Activated T-cell treated with anti-CD3 and anti-CD28 coated beads, Interleukin-2, amount 50 U/mL, for 24 hours (primary cell): ENCODE data around the gene NR6A1.

ENCODE experiments used
- DNase-seq: peaks from one replicate; pipeline ENCODE4 v3.0.0-alpha.2; 2020
- H3K27ac Mint-ChIP-seq: 2 replicates; pipeline ENCODE4 v1.8.0; 2020; ENCODE audit warnings: mild to moderate bottlenecking, mixed read lengths
- H3K27me3 Mint-ChIP-seq: 2 replicates; pipeline ENCODE4 v1.8.0; 2020; ENCODE audit warnings: mixed read lengths
- H3K36me3 Mint-ChIP-seq: 2 replicates; pipeline ENCODE4 v1.8.0; 2020; ENCODE audit warnings: low read depth, mixed read lengths
- H3K4me1 Mint-ChIP-seq: 2 replicates; pipeline ENCODE4 v1.8.0; 2020; ENCODE audit warnings: low read depth, mixed read lengths
- H3K4me3 Mint-ChIP-seq: 2 replicates; pipeline ENCODE4 v1.8.0; 2020; ENCODE audit warnings: mild to moderate bottlenecking, moderate library complexity, mixed read lengths
- H3K9me3 Mint-ChIP-seq: 2 replicates; pipeline ENCODE4 v1.8.0; 2020; ENCODE audit warnings: mixed read lengths

Gene NR6A1

DNA sequence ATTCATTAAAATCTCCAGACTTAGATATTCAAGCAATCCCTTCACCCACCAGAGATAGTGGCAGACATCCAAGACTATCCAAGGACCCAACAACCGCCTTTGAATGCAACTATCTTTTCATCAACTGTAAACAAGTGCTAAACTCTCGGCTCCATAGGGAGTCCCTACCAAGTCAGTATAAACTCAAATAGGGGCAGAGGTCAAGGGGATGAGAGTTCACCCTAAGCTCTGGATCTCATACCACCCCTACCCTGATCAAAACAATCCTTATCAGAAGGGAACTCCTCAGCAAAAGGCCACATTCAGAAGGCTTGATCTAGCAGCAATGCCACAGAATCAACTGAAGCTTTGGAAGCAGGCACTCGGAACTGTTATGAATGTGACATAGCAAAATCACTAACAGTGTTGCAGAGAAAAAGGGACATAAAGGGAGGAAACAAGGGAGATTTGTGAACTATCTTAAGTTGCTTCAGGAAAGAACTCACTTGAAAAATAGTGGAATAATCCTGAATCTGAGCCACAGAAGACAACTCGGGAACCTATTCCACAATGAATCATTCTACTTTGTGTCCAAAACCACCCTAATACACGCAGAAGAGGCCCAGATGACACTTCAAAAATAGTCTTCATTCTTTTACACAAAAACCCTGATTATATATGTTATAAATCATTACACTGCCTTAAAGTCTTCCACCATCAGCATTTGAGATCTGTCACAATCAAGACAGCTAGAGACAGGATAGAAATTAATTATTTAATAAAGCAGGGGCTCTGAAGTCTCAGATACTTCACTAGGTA, 49.8 kb downstream of the NR6A1 start:
- DNase-seq, result no peak
- H3K9me3 Mint-ChIP-seq, result no peaks in the 10 kb centered on the region
- peaks cover 13% of the 10 kb centered on the region for H3K4me1 Mint-ChIP-seq
- no peak overlapping the region for H3K27ac Mint-ChIP-seq
- H3K4me3 Mint-ChIP-seq, result no peak overlapping the region
- no peaks in the 10 kb centered on the region for H3K36me3 Mint-ChIP-seq
- H3K27me3 Mint-ChIP-seq, result peaks cover 30% of the 10 kb centered on the region

DNA sequence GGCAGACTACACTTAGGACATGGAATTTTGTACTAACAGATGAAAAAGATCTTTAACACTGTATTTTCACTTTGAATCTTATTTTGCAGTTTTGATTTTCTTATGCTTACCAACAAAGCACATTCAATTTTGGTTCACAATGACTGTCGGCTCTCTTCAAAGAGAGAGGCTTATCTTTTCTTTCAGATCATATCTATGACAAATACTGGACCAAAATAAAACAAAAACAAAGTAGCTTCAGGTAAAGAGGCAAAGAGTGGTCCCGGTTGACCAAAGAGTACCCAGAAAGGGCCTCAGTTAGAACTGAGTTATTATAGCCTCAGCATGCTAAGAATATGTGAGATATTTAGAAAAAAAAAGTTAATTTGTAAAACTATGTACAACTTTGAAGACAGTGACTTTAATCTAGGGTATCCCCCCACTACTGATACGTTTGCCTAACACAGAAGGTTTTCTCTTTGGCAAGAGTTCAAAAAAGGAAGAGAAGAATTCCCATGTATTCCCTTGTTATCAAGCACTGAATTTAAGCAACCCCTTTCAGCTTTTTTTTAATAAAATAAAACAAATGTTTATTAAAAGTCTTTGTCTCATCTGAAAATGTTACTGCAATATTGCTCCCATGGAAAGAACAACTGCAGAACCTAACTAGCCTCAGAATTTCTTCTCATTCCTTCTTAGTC, 50.5 kb downstream of the NR6A1 start:
- no peak overlapping the region for H3K4me3 Mint-ChIP-seq
- no peaks in the 10 kb centered on the region for H3K36me3 Mint-ChIP-seq
- no peaks in the 10 kb centered on the region for H3K9me3 Mint-ChIP-seq
- DNase-seq, result no peak
- H3K27me3 Mint-ChIP-seq, result peaks cover 27% of the 10 kb centered on the region
- H3K27ac Mint-ChIP-seq, result no peak overlapping the region
- peaks cover 13% of the 10 kb centered on the region for H3K4me1 Mint-ChIP-seq

DNA sequence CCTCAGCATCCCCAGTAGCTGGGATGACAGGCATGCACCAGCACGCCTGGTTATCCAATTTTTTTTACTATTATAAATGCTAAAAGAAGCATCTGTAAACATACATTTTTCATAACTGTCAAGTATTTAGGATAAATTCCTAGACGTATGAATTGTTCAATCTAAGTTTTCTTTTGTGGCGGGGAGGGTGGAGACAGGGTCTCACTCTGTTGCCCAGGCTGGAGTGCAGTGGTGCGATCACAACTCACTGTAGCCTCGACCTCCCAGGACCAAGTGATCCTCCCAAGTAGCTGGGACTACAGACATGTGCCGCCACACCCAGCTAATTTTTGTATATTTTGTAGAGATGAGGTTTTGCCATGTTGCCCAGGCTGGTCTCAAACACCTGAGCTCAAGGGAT, 52.2 kb downstream of the NR6A1 start:
- no peak overlapping the region for H3K4me3 Mint-ChIP-seq
- no peak overlapping the region for H3K27ac Mint-ChIP-seq
- H3K4me1 Mint-ChIP-seq, result peaks cover 12% of the 10 kb centered on the region

DNA sequence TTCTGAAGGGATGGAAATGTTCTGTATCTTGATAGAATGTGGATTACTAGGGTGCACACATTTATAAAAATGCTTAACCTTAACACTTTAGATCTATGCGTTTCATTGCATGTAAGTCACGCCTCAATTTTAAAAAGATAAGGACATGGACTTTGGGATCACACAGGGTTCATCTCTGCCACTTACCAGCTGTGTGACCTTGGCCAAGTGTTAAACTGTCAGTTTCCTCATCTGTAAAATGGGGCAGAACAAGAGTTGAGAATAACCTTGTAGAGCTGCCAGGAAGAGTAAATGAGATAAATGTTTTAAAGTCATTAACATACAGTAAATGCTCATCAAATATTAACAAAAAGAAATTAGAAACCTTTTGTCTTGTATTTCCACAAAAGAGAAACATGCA, 53.5 kb downstream of the NR6A1 start:
- H3K36me3 Mint-ChIP-seq, result no peaks in the 10 kb centered on the region

More for the DNA sequence above, 52.2 kb downstream of the NR6A1 start:
- Mint-ChIP-seq H3K9me3 (no peaks in the 10 kb centered on the region), H3K36me3 (no peaks in the 10 kb centered on the region), H3K27me3 (peaks cover 26% of the 10 kb centered on the region)
- no peak for DNase-seq

DNA sequence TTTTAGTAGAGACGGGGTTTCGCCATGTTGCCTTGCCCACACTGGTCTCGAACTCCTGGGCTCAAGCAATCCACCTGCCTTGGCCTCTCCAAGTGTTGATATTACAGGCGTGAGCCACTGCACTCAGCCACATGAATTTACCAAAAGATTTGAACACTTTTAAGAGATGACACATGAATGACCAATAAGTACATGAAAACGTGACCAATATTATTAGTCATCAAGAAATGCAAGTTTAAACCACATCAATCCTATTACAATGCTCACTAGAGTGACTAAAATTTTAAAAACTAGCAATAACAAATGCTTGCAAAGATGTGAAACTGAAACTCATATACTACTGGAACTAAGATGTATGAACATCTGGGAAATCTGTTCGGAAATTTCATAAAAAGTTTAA, 54.3 kb downstream of the NR6A1 start:
- H3K4me3 Mint-ChIP-seq, result no peak overlapping the region
- no peaks in the 10 kb centered on the region for H3K9me3 Mint-ChIP-seq
- no peak for DNase-seq
- peaks cover 13% of the 10 kb centered on the region for H3K4me1 Mint-ChIP-seq
- H3K36me3 Mint-ChIP-seq, result no peaks in the 10 kb centered on the region
- H3K27me3 Mint-ChIP-seq, result peaks cover 23% of the 10 kb centered on the region
- no peak overlapping the region for H3K27ac Mint-ChIP-seq

More for the DNA sequence above, 53.5 kb downstream of the NR6A1 start:
- no peak overlapping the region for H3K27ac Mint-ChIP-seq
- no peak overlapping the region for H3K4me3 Mint-ChIP-seq
- DNase-seq, result no peak
- H3K9me3 Mint-ChIP-seq, result no peaks in the 10 kb centered on the region
- peaks cover 25% of the 10 kb centered on the region for H3K27me3 Mint-ChIP-seq
- H3K4me1 Mint-ChIP-seq, result peaks cover 12% of the 10 kb centered on the region

DNA sequence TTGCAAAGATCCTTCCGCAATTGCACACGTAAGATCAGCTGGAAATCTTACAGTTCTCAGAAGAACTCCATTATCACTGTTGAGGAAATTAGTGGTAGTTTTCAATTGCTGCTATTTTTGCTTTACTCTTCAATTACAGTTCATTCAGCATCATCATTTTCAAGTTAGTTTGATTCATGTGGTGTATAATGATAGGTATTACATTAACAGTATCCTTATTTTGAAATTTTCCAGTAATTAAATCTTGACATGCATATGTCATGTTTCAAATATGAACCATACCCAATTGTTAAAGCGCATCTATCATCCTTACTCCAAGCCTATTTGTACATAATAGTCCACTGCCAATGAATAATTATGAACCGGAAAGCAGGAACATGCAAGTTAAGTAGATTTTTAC, 60.3 kb downstream of the NR6A1 start:
- DNase-seq, result no peak
- no peak overlapping the region for H3K4me3 Mint-ChIP-seq
- no peak overlapping the region for H3K27ac Mint-ChIP-seq
- H3K27me3 Mint-ChIP-seq, result peaks cover 37% of the 10 kb centered on the region
- peaks cover 1% of the 10 kb centered on the region for H3K4me1 Mint-ChIP-seq
- H3K9me3 Mint-ChIP-seq, result no peaks in the 10 kb centered on the region
- H3K36me3 Mint-ChIP-seq, result no peaks in the 10 kb centered on the region

DNA sequence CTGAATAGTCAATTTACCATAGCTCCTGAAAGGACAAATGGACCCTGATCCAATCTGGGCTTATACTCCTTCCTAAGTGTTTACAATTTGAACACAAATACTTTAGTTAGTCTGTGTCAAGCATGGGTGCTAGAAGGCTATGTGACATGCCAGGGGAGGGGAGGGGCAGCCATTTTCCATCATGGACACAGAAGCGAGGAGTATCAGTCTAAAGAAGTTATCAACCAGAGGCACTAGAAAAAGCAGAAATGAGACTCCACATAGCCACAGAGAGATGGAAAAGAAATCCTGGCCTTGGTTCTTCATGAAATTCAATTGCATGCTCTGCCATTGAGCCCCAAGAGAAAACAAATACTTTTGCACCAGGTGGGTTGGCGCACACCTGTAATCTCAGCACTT, 61.8 kb downstream of the NR6A1 start:
- no peak for DNase-seq
- Mint-ChIP-seq H3K4me3 (no peak overlapping the region), H3K27me3 (peaks cover 34% of the 10 kb centered on the region), H3K4me1 (peaks cover 1% of the 10 kb centered on the region), H3K36me3 (no peaks in the 10 kb centered on the region), H3K9me3 (no peaks in the 10 kb centered on the region), H3K27ac (no peak overlapping the region)

DNA sequence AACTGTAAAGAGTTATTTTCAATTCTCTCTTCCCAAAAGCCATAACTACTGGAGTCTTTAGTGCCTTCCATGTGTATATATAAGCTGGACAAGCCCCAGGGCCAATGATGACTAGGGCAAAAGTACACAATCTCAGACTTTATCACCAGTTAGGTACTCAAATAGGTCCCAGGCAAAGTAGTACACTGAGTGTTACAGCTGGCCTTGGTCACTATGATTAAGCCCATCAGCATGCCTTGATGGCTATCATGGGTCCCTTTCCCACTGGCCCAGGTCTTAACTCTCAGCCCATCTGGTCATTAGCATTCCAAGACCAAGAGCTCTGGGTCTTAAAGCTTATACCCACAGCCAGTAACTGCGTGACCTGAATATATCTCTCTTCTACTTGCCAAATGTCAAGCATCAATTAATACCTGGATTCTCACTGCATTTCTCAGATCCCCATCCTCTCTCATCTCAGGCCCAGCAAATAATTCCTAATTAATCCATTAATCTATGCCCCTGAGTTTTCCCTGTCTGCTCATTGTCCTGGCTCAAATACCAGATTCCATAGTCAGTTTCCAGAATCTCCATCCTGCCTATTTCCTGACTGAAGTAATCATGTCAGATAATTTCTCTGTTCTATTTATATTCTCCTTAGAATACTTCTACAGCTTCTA, 62.3 kb downstream of the NR6A1 start:
- H3K4me3 Mint-ChIP-seq, result no peak overlapping the region
- H3K27me3 Mint-ChIP-seq, result peaks cover 34% of the 10 kb centered on the region
- DNase-seq, result no peak
- H3K4me1 Mint-ChIP-seq, result peaks cover 1% of the 10 kb centered on the region
- no peaks in the 10 kb centered on the region for H3K36me3 Mint-ChIP-seq
- no peak overlapping the region for H3K27ac Mint-ChIP-seq
- H3K9me3 Mint-ChIP-seq, result no peaks in the 10 kb centered on the region

DNA sequence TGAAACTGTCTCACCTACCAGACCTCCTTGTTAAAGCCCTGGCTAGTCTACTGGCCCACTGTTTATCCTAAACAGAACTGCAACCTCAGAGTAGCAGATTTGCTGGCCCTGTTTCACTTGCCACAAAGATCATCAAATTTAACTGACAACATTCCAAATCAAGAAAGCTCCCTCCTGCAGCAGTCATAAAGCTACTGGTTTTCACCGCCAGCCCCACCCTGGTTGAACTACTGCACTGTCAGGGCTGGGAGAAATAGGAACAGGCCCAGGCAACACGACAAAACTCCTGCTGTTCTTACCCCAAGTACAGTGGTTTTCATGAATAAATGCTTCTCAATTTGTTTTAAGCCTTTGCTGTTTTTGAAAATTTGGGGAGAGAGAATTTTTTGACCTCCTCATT, 63.0 kb downstream of the NR6A1 start:
- Mint-ChIP-seq H3K36me3 (no peaks in the 10 kb centered on the region), H3K27ac (no peak overlapping the region), H3K9me3 (no peaks in the 10 kb centered on the region), H3K4me1 (peaks cover 1% of the 10 kb centered on the region), H3K27me3 (peaks cover 31% of the 10 kb centered on the region), H3K4me3 (no peak overlapping the region)
- DNase-seq, result no peak

DNA sequence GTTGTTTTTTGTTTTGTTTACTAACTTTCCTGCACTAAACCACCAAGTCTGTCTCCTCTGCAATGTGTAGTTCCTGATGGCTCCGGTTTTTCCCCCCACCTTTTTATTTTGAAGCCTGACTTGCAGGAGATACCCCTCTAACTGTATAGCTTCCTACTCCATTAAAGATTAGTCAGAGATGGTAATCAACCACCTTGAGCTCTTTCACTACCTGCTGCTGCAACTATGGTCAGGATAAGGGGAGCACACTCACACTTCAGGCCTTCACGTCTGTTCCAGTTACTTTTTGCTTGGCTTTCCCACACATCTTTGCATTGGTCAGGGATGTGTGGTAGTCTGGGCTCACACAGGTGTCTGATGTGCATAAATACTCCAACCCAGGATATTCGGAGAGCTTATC, 63.4 kb downstream of the NR6A1 start:
- H3K27me3 Mint-ChIP-seq, result peaks cover 31% of the 10 kb centered on the region
- H3K4me1 Mint-ChIP-seq, result peaks cover 1% of the 10 kb centered on the region
- no peak for DNase-seq
- H3K9me3 Mint-ChIP-seq, result no peaks in the 10 kb centered on the region
- H3K4me3 Mint-ChIP-seq, result no peak overlapping the region
- no peak overlapping the region for H3K27ac Mint-ChIP-seq
- no peaks in the 10 kb centered on the region for H3K36me3 Mint-ChIP-seq

DNA sequence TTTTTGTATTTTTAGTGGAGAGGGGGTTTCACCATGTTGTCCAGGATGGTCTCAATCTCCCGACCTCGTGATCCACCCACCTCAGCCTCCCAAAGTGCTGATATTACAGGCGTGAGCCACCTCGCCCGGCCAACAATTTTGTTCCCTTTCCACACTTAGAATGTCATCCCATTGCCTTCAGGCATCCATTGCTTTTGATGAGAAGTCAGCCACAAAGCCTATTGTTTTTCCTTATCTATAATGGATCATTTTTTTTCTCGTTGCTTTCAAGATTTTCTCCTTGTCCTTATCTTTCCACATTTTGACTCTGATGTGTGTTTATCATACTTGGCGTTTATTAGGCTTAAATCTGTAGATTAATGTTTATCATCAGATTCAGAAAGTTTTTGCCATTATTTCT, 64.4 kb downstream of the NR6A1 start:
- no peak for DNase-seq
- H3K36me3 Mint-ChIP-seq, result no peaks in the 10 kb centered on the region
- no peaks in the 10 kb centered on the region for H3K4me1 Mint-ChIP-seq
- no peak overlapping the region for H3K4me3 Mint-ChIP-seq
- peaks cover 26% of the 10 kb centered on the region for H3K27me3 Mint-ChIP-seq
- H3K9me3 Mint-ChIP-seq, result no peaks in the 10 kb centered on the region
- no peak overlapping the region for H3K27ac Mint-ChIP-seq

DNA sequence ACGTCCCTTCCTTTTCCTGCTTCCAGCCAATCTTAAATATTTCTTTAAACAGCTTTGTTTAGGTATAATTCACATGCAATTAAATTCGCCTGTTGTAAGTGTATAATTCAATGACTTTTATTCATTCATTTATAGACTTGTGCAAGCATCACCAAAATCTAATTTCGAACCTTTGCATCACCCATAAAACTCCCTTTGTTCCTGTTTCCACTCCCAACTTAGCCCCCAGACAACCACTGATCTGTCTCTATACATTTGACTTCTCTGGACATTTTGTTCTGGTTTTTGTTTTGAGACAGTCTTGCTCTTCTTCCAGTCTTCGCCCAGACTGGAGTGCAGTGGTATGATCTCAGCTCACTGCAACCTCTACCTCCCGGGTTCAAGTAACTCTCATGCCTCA, 71.5 kb downstream of the NR6A1 start:
- no peak overlapping the region for H3K27ac Mint-ChIP-seq
- H3K4me1 Mint-ChIP-seq, result no peaks in the 10 kb centered on the region
- no peaks in the 10 kb centered on the region for H3K9me3 Mint-ChIP-seq
- H3K36me3 Mint-ChIP-seq, result no peaks in the 10 kb centered on the region
- DNase-seq, result no peak
- no peaks in the 10 kb centered on the region for H3K27me3 Mint-ChIP-seq
- no peak overlapping the region for H3K4me3 Mint-ChIP-seq

DNA sequence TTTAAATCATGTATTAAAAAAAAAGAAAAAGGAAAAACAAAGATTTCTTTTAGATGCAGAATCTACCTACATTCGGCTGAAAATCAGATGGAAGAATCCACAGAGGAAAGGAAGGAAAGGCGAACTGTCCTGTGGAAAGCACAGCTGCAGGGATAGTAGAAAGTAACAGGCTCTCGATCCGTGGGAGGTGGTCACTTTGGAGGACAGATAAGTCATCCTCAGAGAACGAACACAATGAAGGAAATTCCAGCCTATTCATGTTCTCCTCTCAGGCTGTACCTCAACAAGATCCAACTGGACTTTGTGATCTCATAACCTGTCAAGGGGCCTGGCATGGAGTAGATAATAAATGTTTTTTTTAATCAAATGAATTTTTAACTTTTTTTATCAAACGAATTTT, 72.8 kb downstream of the NR6A1 start:
- DNase-seq, result no peak
- no peak overlapping the region for H3K4me3 Mint-ChIP-seq
- no peaks in the 10 kb centered on the region for H3K27me3 Mint-ChIP-seq
- no peaks in the 10 kb centered on the region for H3K36me3 Mint-ChIP-seq
- no peak overlapping the region for H3K27ac Mint-ChIP-seq
- no peaks in the 10 kb centered on the region for H3K4me1 Mint-ChIP-seq
- no peaks in the 10 kb centered on the region for H3K9me3 Mint-ChIP-seq

DNA sequence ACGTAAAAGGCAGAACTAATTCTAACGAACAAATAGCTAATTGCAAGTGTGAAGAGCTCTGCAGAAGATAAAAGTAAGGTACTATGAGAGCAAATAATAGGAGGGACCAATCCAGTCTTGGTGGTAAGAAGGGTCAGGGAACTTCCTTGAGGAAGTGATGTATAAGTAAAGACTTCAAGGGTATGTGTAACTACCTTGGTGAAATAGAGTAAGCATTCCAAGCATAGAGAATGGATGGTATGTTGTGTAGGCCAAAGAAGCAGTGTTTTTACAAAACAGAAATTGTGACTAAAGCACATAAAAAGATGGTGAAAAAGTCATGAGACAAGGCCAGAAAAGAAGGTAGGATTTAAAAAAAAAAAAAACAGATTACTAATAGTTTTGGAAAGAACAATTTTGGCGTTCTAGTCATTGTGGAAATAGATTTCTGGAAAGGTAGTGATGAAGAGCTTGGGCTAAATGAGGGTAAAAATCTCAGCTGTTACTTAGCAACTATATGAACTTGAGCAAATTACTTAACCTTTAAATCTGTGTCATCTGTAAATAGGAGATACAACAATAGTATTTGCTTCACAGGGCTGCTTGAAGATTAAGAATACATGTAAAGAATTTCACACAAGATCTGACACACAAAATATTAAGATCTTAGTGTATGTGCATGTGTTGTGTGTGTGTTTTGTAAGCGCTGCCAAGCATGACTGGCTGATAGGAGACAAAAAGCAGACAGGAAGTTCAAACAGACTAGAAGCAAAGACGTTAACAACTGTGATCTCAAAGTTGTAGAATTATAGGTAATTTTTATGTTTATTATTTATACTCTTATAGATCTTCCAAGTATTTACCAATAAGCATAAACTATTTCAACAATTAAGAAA, 73.5 kb downstream of the NR6A1 start:
- no peak overlapping the region for H3K27ac Mint-ChIP-seq
- H3K4me1 Mint-ChIP-seq, result no peaks in the 10 kb centered on the region
- H3K4me3 Mint-ChIP-seq, result no peak overlapping the region
- H3K27me3 Mint-ChIP-seq, result no peaks in the 10 kb centered on the region
- no peak for DNase-seq
- H3K9me3 Mint-ChIP-seq, result no peaks in the 10 kb centered on the region
- no peaks in the 10 kb centered on the region for H3K36me3 Mint-ChIP-seq
